ENCODE data around the gene RPL22. TPM values are rescaled to one million over a fixed set of nuclear protein-coding genes. Genes with fewer than 3 reads are reported as not detected.

The RPL22 gene
- total and polyA plus RNA-seq, 2 of the 13 experiments (the other 11 are each of a cell fraction or from before 2014, with no cell fraction given) = 214 to 545 TPM

GRCh38 chr1:6205849-6206519 is 6.6 kb upstream of the RPL22 start, which contains the start of gene RNF207 (continued):
- TF ChIP-seq FOXA1 (IDR thresholded peaks at IDR 0.05) = no peak
- TF ChIP-seq FOXA1 (CRISPR knock-in tag; IDR thresholded peaks at IDR 0.05) = peak; percentile 22; the same call in 1 of the 2 replicates
- no peak for TF ChIP-seq ARID2 (CRISPR knock-in tag; IDR thresholded peaks at IDR 0.05; ENCODE audit: borderline replicate concordance)
- peak; percentile 29; the same call in 1 of the 2 replicates for TF ChIP-seq GATAD2A (CRISPR knock-in tag; IDR thresholded peaks at IDR 0.05)
- peak; percentile 83; the same call in 1 of the 2 replicates for TF ChIP-seq ZNF703 (CRISPR knock-in tag; IDR thresholded peaks at IDR 0.05; ENCODE audit: borderline replicate concordance)
- no peak for TF ChIP-seq ZNF260 (CRISPR knock-in tag; IDR thresholded peaks at IDR 0.05; ENCODE audit: borderline replicate concordance, low read depth)
- TF ChIP-seq SNRNP70 (IDR thresholded peaks at IDR 0.05; ENCODE audit: low read depth, low read length) = no peak
- TF ChIP-seq SIX1 (CRISPR knock-in tag; IDR thresholded peaks at IDR 0.05; ENCODE audit: borderline replicate concordance) = no peak
- peak; percentile 45 for TF ChIP-seq NKX3-1 (CRISPR knock-in tag; IDR thresholded peaks at IDR 0.05)
- TF ChIP-seq MYC (CRISPR knock-in tag; IDR thresholded peaks at IDR 0.05; ENCODE audit: borderline replicate concordance) = peak; percentile 67; the same call in 1 of the 2 replicates
- peak; percentile 54; the same call in 1 of the 2 replicates for TF ChIP-seq ZNF543 (CRISPR knock-in tag; IDR thresholded peaks at IDR 0.05)
- TF ChIP-seq ZBTB44 (CRISPR knock-in tag; IDR thresholded peaks at IDR 0.05) = no peak
- peak; percentile 70; the same call in 1 of the 2 replicates for TF ChIP-seq FOXJ3 (CRISPR knock-in tag; IDR thresholded peaks at IDR 0.05; ENCODE audit: borderline replicate concordance)
- peak; percentile 88; the same call in 1 of the 2 replicates for TF ChIP-seq ZNF274 (CRISPR knock-in tag; IDR thresholded peaks at IDR 0.05)
- TF ChIP-seq ZNF572 (CRISPR knock-in tag; IDR thresholded peaks at IDR 0.05) = no peak
- peak; percentile 47; the same call in 1 of the 2 replicates for TF ChIP-seq ZNF737 (CRISPR knock-in tag; IDR thresholded peaks at IDR 0.05; ENCODE audit: borderline replicate concordance)
- TF ChIP-seq CBX5 (CRISPR knock-in tag; IDR thresholded peaks at IDR 0.05; ENCODE audit: borderline replicate concordance) = no peak
- no peak for TF ChIP-seq TCF12 (IDR thresholded peaks at IDR 0.05)
- peak; percentile 91 for TF ChIP-seq TCF12 (CRISPR knock-in tag; IDR thresholded peaks at IDR 0.05)
- no peak for TF ChIP-seq HOXA9 (CRISPR knock-in tag; IDR thresholded peaks at IDR 0.05; ENCODE audit: borderline replicate concordance)
- 0 out of 2 replicates have a peak, but pooled peaks have one; percentile 58 for TF ChIP-seq IRX3 (CRISPR knock-in tag; IDR thresholded peaks at IDR 0.05; ENCODE audit: borderline replicate concordance, low read depth)
- TF ChIP-seq BCLAF1 (IDR thresholded peaks at IDR 0.05) = no peak
- TF ChIP-seq ZNF281 (CRISPR knock-in tag; IDR thresholded peaks at IDR 0.05; ENCODE audit: borderline replicate concordance) = 0 out of 2 replicates have a peak, but pooled peaks have one; percentile 10
